ENCODE data around the gene SETD6.
A peak's percentile ranks its signal among the peaks of the same experiment; 100 is the strongest.

SETD6 gene

GRCh38 chr16:58493756-58494431, 21.4 kb upstream of the SETD6 start:
- no peak for DNase-seq (ENCODE audit: low read depth)

- DNase-seq (ENCODE audit: low read depth), result no peak
These were observed 20.3 kb upstream of the SETD6 start for GRCh38 chr16:58494981-58495520.

GRCh38 chr16:58495521-58496331, 19.6 kb upstream of the SETD6 start:
- DNase-seq (ENCODE audit: low read depth), result no peak

GRCh38 chr16:58497468-58497867, 17.8 kb upstream of the SETD6 start:
- DNase-seq (ENCODE audit: low read depth), result no peak

- no peak for DNase-seq (ENCODE audit: low read depth)
These were observed 17.4 kb upstream of the SETD6 start for GRCh38 chr16:58497935-58498334.

- no peak for DNase-seq (ENCODE audit: low read depth)
These were observed 16.8 kb upstream of the SETD6 start for GRCh38 chr16:58498341-58499091.

- no peak for DNase-seq (ENCODE audit: low read depth)
These were observed 16.2 kb upstream of the SETD6 start for GRCh38 chr16:58499092-58499511.

GRCh38 chr16:58499615-58500351, 15.5 kb upstream of the SETD6 start, which contains the start of gene NDRG4:
TSS of gene NDRG4 (plus strand) at chr16:58500143. CDS start at chr16:58500249, 106 bp downstream.
- DNase-seq (ENCODE audit: low read depth), result no peak

GRCh38 chr16:58500430-58501241, 14.7 kb upstream of the SETD6 start:
- DNase-seq (ENCODE audit: low read depth), result no peak

- DNase-seq (ENCODE audit: low read depth), result peak; percentile 20
These were observed 13.8 kb upstream of the SETD6 start for GRCh38 chr16:58501242-58502131.

GRCh38 chr16:58502217-58502921, 12.9 kb upstream of the SETD6 start:
- no peak for DNase-seq (ENCODE audit: low read depth)

GRCh38 chr16:58503166-58503862, 12.0 kb upstream of the SETD6 start:
- no peak for DNase-seq (ENCODE audit: low read depth)

- no peak for DNase-seq (ENCODE audit: low read depth)
These were observed 11.2 kb upstream of the SETD6 start for GRCh38 chr16:58503863-58504688.

- DNase-seq (ENCODE audit: low read depth), result no peak
These were observed 8.8 kb upstream of the SETD6 start for GRCh38 chr16:58506241-58507194.

- no peak for DNase-seq (ENCODE audit: low read depth)
These were observed 7.9 kb upstream of the SETD6 start for GRCh38 chr16:58507195-58507962.

Data from activated T-helper 9 cell treated with anti-CD3 and anti-CD28 coated beads, Interleukin-2, amount 50 U/mL, for 16 hours (primary cell).